ENCODE measurements around the gene SLU7.

SLU7 gene

GRCh38 chr5:160435532-160435931 lies 16.7 kb upstream of the SLU7 start:
- Histone ChIP-seq H3K27me3 (ENCODE audit: insufficient read depth, poor library complexity, severe bottlenecking) (no peaks in the 10 kb centered on the region), H3K4me3 (replicated peaks; ENCODE audit: insufficient read depth, low read length) (no peak overlapping the region), H3K27ac (replicated peaks) (no peak overlapping the region)
- TF ChIP-seq SPI1 (IDR thresholded peaks at IDR 0.05; ENCODE audit: borderline replicate concordance, low read depth): no peak
- no peak for TF ChIP-seq GABPA (IDR thresholded peaks at IDR 0.05; ENCODE audit: low read depth)
- TF ChIP-seq, protein P1, sequence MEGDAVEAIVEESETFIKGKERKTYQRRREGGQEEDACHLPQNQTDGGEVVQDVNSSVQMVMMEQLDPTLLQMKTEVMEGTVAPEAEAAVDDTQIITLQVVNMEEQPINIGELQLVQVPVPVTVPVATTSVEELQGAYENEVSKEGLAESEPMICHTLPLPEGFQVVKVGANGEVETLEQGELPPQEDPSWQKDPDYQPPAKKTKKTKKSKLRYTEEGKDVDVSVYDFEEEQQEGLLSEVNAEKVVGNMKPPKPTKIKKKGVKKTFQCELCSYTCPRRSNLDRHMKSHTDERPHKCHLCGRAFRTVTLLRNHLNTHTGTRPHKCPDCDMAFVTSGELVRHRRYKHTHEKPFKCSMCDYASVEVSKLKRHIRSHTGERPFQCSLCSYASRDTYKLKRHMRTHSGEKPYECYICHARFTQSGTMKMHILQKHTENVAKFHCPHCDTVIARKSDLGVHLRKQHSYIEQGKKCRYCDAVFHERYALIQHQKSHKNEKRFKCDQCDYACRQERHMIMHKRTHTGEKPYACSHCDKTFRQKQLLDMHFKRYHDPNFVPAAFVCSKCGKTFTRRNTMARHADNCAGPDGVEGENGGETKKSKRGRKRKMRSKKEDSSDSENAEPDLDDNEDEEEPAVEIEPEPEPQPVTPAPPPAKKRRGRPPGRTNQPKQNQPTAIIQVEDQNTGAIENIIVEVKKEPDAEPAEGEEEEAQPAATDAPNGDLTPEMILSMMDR (IDR thresholded peaks at IDR 0.05; ENCODE audit: insufficient read depth, low read length): no peak
- TF ChIP-seq POLR2AphosphoS5 (IDR thresholded peaks at IDR 0.05; ENCODE audit: low read depth): no peak
- no peak for DNase-seq (ENCODE audit: low read depth in 1 of 2, low spot score in 1 of 2)

DNA sequence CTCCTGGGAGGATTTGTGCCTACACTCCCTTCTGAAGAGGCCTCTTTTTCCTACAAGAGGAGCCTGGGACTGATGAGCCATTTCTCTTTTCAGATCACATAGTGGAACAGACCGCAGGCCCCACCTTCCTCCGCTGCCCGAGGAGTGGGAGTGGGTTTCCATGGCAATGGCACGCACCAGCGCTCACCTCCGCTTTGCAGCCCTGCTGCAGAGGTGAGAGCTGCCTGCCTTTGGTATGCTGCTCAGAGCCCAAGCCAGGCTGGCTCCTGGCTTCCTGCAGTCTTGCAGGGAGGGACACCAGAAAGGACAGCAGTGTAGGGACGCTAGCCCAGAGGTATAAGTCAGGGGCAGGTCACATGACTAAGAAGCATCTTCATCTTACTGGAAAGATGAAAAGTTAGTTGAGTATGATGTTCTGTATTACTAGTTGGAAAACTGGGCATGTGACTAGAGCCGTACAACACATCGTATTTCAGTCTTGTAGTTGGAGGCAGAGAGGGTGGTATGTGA lies 15.2 kb upstream of the SLU7 start:
- Histone ChIP-seq H3K27me3 (ENCODE audit: insufficient read depth, poor library complexity, severe bottlenecking) (no peaks in the 10 kb centered on the region), H3K27ac (replicated peaks) (no peak overlapping the region), H3K4me3 (replicated peaks; ENCODE audit: insufficient read depth, low read length) (no peak overlapping the region)
- DNase-seq (ENCODE audit: low read depth in 1 of 2, low spot score in 1 of 2): no peak
- TF ChIP-seq, protein P1 (IDR thresholded peaks at IDR 0.05; ENCODE audit: insufficient read depth, low read length): no peak
- TF ChIP-seq SPI1 (IDR thresholded peaks at IDR 0.05; ENCODE audit: borderline replicate concordance, low read depth) (no peak), POLR2AphosphoS5 (IDR thresholded peaks at IDR 0.05; ENCODE audit: low read depth) (no peak), GABPA (IDR thresholded peaks at IDR 0.05; ENCODE audit: low read depth) (no peak), REST (IDR thresholded peaks at IDR 0.05; ENCODE audit: insufficient replicate concordance, low read depth) (no peak)

- no peak overlapping the region for H3K4me3 ChIP-seq (replicated peaks; ENCODE audit: insufficient read depth, low read length)
- DNase-seq (ENCODE audit: low read depth in 1 of 2, low spot score in 1 of 2): no peak
- TF ChIP-seq REST (IDR thresholded peaks at IDR 0.05; ENCODE audit: insufficient replicate concordance, low read depth): no peak
- TF ChIP-seq, protein P1 (IDR thresholded peaks at IDR 0.05; ENCODE audit: insufficient read depth, low read length): no peak
- TF ChIP-seq SPI1 (IDR thresholded peaks at IDR 0.05; ENCODE audit: borderline replicate concordance, low read depth): no peak
- TF ChIP-seq POLR2AphosphoS5 (IDR thresholded peaks at IDR 0.05; ENCODE audit: low read depth): no peak
- no peak for TF ChIP-seq GABPA (IDR thresholded peaks at IDR 0.05; ENCODE audit: low read depth)
- no peaks in the 10 kb centered on the region for H3K27me3 ChIP-seq (ENCODE audit: insufficient read depth, poor library complexity, severe bottlenecking)
- no peak overlapping the region for H3K27ac ChIP-seq (replicated peaks)
These were observed 13.9 kb upstream of the SLU7 start for GRCh38 chr5:160432787-160433186.

DNA sequence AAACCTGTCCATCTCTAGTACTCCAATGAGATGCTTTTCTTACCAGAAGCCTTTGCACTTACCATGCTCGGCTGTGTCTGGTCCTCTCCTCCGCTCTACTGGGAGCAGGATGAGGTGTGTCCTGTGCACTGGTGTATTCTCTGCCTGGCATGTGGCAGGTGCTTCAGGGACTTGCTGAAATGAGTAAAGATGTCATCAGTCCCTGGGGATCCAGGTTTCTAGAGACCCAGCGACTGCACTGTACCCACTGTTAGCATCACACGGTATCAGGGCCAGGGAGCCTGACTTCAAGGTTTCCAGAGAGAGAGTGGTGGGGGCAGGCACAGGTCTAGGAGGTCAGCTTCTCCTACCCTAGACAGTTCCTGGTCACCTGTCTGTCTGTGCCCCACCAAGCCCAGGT lies 13.3 kb upstream of the SLU7 start:
- Histone ChIP-seq H3K4me3 (replicated peaks; ENCODE audit: insufficient read depth, low read length) (no peak overlapping the region), H3K27me3 (ENCODE audit: insufficient read depth, poor library complexity, severe bottlenecking) (no peaks in the 10 kb centered on the region), H3K27ac (replicated peaks) (no peak overlapping the region)
- no peak for DNase-seq (ENCODE audit: low read depth in 1 of 2, low spot score in 1 of 2)
- TF ChIP-seq, protein P1 (IDR thresholded peaks at IDR 0.05; ENCODE audit: insufficient read depth, low read length): no peak
- TF ChIP-seq POLR2AphosphoS5 (IDR thresholded peaks at IDR 0.05; ENCODE audit: low read depth): no peak
- no peak for TF ChIP-seq REST (IDR thresholded peaks at IDR 0.05; ENCODE audit: insufficient replicate concordance, low read depth)
- TF ChIP-seq GABPA (IDR thresholded peaks at IDR 0.05; ENCODE audit: low read depth): no peak
- TF ChIP-seq SPI1 (IDR thresholded peaks at IDR 0.05; ENCODE audit: borderline replicate concordance, low read depth): no peak
